Left colon (tissue), 2 donors: Measurements from ENCODE around the gene AGRN. TPM values are rescaled to one million over a fixed set of nuclear protein-coding genes. Genes with fewer than 3 reads are reported as not detected.
"Not testable (repeated sequence)": the region's sequence is repeated elsewhere in the genome, so short reads cannot be mapped to it uniquely, and the experiment has no call there.

Source experiments
- ATAC-seq: fragments of 200-7000 bp; cut with Tn5 transposase; one replicate; pipeline ENCODE4 v1.9.1; 2020; ENCODE audit warnings: mild to moderate bottlenecking, moderate library complexity
- DNase-seq, 2 donors: peaks; one replicate each; pipeline ENCODE4 v3.0.0-alpha.2; 2020
- intact Hi-C, 2 donors: fragments of 100-400 bp; cut with DNase I in 1 of 2; cut with micrococcal nuclease in 1 of 2; formaldehyde crosslinking; loops; one replicate each; pipeline versions ENCODE4 v1.11.2 to v1.14.0; 2022; cut with DNase I, micrococcal nuclease
- total RNA-seq, 2 donors: library from RNA; stranded (reverse); fragmentation: NEBNext Ultra II Directional; extraction: Animal tissue kit (Norgen Biotek cat#: 25700); gene quantifications; one replicate each; pipeline ENCODE4 v1.2.1, GENCODE V29; 2021
- donor health status: DM: no; HTN: no; CAD: no.
- donor health status: DM: yes; HTN: yes; CAD: no.

Gene AGRN
- total RNA-seq, 2 donors from 2014 or later, result 54.0 to 59.5 TPM

GRCh38 chr1:1067284-1067859 lies 47.5 kb downstream of the AGRN start:
- no peak for ATAC-seq
- intact Hi-C loops, result loop anchor here (5.0 to 10.0 kb wide), 2 partner anchors 83 to 85 kb away; partner anchors contain the start of gene PERM1 (in 2 of the 2)

GRCh38 chr1:1067860-1068516 lies 48.1 kb downstream of the AGRN start:
- ATAC-seq, result peak; percentile 38
- peak in 1 of 2 donors; percentile 58 for DNase-seq
- intact Hi-C loops, result loop anchor here (5.0 to 10.0 kb wide), 2 partner anchors 83 to 86 kb away; partner anchors contain the start of gene PERM1 (in 2 of the 2)

More at GRCh38 chr1:1067284-1067859, 47.5 kb downstream of the AGRN start:
- no peak for DNase-seq

GRCh38 chr1:1068517-1069055 lies 48.7 kb downstream of the AGRN start:
- intact Hi-C loops, result loop anchor here (5.0 to 10.0 kb wide), 2 partner anchors 84 to 86 kb away; partner anchors contain the start of gene PERM1 (in 2 of the 2)
- ATAC-seq, result peak; percentile 83
- peak; percentile 77 to 92 for DNase-seq

DNA sequence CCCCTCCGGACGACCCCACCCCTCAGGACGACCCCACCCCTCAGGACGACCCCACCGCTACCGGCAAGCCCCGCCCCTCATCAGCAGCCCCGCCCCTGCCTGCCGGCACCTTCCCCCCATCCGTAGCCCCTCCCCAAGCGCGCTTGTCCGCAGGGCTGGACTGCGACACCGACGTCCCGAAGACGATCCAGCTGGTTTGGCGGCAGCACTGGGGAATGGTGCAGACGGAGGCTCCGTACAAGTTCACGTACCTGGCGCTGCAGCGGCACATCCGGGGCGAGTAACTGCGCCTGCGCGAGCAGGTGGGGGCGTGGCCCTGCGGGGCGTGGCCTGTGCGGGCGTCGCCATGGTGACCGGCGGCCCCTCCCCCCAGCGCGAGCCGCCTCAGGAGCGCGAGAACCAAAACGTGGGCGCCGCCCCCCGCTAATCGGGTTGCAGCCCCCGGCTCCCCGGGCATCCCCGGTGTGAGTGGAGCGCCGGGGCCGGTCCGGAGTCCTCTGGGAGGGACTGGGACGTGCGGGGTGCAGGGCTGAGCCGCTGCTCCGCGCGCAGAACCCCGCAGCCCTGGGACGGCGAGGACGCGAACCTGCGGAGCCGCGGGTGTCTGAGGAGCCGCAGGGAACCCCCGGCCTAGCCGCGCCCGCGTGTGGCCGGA lies 49.3 kb downstream of the AGRN start:
- intact Hi-C loops, result loop anchor here (5.0 to 10.0 kb wide), 2 partner anchors 84 to 87 kb away; partner anchors contain the start of gene PERM1 (in 2 of the 2)
- ATAC-seq, result peak; percentile 52
- DNase-seq, result peak; percentile 84 to 92

GRCh38 chr1:1069711-1070676 lies 50.1 kb downstream of the AGRN start:
- intact Hi-C loops, result loop anchor here (5.0 to 10.0 kb wide), 2 partner anchors 85 to 88 kb away; partner anchors contain the start of gene PERM1 (in 2 of the 2)
- DNase-seq (no peak), ATAC-seq (no peak)

GRCh38 chr1:1071486-1072298 lies 51.8 kb downstream of the AGRN start:
- DNase-seq (no peak), ATAC-seq (no peak)
- intact Hi-C loops, result no loop called here

DNA sequence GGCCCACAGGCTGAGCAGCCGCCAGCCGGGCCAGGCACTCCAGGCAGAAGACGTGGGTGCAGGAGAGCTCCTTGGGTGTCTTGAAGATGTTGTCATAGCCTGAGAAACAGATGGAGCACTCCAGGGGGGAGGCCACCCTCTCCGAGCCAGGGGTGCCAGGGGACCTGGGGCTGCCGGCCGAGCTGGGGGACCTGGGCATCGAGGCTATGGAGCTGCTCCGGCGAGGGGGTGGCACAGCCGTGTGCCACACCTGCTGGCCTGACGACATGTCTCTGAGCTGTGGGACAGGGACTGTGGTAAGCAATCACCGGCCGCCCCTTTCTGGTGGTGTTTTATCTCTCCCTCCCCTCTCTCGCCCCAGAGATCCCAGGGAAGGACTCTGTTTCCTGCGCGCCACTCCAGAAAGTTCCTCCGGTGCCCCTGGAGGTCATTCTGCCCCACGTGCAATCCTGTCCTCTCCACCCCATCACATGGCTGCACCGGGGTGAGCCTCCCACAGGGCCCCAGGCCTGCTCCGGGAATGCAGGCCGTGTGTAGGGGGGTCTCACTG lies 52.5 kb downstream of the AGRN start:
- DNase-seq (no peak), ATAC-seq (no peak)
- intact Hi-C loops, result no loop called here

DNA sequence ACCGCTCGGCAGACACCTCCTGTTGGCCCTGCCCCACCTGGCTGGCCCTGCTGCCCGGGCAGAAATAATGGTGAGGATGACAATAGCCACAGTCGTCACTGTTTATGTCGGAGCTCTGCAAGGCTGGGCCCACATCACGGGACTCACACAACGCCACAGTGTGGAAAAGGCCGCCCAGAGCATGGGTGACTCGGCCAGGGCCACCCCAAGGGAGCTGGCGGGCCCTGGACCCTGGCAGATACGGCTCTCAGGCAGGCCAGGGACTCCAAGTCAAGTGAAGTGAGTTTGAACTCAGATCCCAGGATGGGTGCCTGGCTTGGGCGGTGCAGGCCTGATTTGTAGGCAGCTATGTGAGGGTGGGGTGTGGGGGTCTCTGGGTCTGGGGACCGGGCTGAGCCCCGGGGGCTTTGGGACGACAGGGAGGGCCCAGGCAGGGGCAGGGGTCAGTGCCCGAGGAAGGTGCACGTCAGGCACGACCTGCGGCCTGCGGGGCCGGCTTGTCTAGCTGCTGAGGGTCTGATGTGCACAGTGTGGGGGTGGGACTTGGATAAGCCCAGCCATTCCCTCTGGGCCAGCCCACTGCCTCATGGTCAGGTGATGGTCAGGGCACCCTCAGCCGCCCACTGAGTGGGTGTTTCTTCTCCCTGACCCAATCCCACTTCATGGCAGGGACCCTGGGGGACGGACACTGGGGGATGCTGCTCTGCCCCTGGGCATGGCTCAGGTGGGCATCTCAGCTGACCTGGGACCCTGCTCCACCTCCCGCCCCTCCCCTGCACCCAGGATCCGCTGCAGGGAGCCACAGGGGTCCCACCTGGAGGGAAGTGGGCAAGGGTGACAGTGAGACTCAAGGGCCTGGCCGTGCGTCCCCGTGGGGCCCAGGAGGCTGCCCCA lies 53.2 kb downstream of the AGRN start:
- no peak for ATAC-seq
- DNase-seq, result no peak
- intact Hi-C loops, result no loop called here

DNA sequence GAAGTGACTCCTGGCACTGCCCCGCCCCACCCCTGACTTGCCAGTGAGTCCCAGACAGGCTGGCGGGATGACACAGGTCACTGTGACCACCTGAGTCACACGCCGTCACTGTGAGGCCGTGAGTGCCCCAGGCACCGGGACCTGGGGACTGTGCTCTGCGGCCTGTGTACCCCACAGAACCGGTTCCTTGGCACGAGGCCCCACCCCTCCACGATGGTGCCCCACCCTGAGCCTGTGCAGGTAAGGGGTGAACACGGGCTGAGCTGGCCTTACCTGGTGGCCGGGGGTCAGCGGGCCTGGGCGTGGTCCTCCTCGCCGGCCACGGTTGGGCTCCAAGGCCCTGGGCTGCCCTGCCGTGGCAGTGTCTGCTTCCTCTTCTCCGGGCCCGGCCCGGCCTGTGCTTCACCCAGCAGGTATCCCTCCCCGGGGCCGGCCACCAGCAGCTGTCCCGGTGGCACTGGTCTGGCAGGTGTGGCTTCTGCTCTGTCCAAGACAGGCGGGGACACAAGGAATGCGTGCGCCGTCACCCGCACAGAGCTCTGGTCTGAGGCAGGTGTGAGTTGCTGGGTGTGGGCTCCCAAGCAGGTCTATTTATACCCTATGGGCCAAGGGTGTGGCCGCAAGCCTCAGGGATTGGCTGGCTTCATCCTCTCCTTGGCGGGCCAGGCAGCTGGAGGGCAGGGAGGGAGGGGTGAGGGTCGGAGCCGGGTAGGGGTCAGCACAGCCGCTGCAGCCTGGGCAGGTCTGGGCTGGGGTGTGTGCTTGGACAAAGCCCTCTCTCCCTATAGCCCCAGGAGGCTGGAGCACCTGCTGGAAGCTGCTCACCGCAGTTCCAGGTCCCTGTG lies 54.0 kb downstream of the AGRN start, which contains the start of gene RNF223:
TSS of gene RNF223 (minus strand) at position 564 of the 845 bp plus-strand sequence. CDS start 1,740 bp downstream, outside the sequence.
- ATAC-seq, result peak; percentile 76
- peak; percentile 85 to 87 for DNase-seq
- intact Hi-C loops, result no loop called here

DNA sequence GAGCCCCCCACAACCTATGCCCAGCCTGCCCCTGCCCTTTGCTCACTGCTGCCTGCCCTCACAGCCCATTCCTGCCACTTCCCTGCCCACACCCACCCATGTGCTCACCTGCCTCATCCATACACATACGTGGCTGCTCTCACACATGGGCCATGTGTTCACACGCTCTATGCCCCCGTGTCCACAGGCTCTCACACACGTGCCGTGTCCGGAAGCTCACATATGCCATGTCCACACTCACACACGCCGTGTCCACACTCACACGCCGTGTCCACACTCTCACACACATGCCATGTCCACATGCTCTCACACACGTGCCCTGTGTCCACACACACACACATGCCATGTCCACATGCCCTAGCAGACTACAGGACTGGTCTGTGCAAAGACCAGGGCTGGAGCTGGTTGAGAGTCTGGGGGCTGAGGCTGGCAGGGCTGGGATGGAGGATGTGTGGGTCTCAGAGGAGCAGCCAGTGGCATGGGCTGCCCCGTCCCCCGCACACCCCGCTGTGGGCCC lies 54.8 kb downstream of the AGRN start:
- DNase-seq (peak in 1 of 2 donors; percentile 31), ATAC-seq (peak; percentile 23)
- intact Hi-C loops, result no loop called here

DNA sequence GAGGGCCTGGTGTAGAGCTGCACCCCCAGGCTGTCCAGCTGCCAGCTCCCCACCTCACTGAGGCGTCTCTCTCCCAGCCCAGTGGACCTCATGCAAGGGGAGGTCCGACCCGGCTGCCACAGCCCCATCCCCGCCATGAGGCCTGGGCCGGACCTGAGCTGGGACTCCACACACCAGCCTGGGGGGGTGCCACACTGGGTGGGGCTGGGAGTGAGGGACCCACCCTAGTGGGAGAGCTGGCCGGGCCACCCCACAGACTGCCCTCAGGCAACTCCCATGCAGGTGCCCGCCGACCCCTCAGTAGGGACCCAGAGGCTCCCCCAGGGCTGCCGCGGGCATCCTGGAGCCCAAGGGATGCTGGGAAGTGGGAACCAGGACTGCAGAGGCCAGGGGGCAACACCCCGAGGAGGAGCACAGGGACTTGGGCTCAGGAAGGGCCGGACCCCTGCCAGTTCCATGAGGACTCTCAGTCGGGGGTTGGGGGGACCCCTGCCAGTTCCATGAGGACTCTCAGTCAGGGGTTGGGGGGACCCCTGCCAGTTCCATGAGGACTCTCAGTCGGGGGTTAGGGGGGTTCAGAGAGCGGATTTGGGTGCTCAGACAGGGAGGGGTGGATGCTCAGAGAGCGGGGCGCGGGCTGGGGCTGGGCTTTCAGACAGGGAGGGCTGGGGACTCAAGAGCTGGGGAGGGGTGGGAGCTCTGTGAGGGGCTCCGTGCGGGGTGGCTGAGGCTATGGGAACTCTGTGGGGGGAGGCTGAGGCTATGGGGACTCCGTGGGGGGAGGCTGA lies 55.4 kb downstream of the AGRN start:
- intact Hi-C loops, result no loop called here
- peak; percentile 14 to 33 for DNase-seq

GRCh38 chr1:1077396-1077795 lies 57.5 kb downstream of the AGRN start:
- ATAC-seq, DNase-seq, intact Hi-C loops: not testable (repeated sequence)

More for the DNA sequence above, 55.4 kb downstream of the AGRN start:
- no peak for ATAC-seq

GRCh38 chr1:1079408-1080121 lies 59.6 kb downstream of the AGRN start:
- peak; percentile 69 to 72 for DNase-seq
- intact Hi-C loops, result no loop called here
- ATAC-seq, result peak; percentile 78
